Nephron (organoid): ENCODE results near the gene PZP.
"Not testable (repeated sequence)": the region's sequence is repeated elsewhere in the genome, so short reads cannot be mapped to it uniquely, and the experiment has no call there.

Source experiments
- H3K27ac Mint-ChIP-seq, 3 experiments: 2 replicates each; pipeline ENCODE4 v1.8.0; 2020; ENCODE audit warnings: mixed read lengths in 3 of 3, mild to moderate bottlenecking in 2 of 3, moderate library complexity in 1 of 3
- H3K27me3 Mint-ChIP-seq: 2 replicates; pipeline ENCODE4 v1.8.0; 2021; ENCODE audit warnings: low read depth, mild to moderate bottlenecking, moderate library complexity, mixed read lengths
- H3K36me3 Mint-ChIP-seq: 2 replicates; pipeline ENCODE4 v1.8.0; 2020; ENCODE audit warnings: low read depth, mixed read lengths
- H3K4me1 Mint-ChIP-seq: 2 replicates; pipeline ENCODE4 v1.8.0; 2020; ENCODE audit warnings: mixed read lengths
- H3K4me3 Mint-ChIP-seq, 3 experiments: 2 replicates each; pipeline ENCODE4 v1.8.0; 2020; ENCODE audit warnings: mild to moderate bottlenecking in 3 of 3, mixed read lengths in 3 of 3, moderate library complexity in 2 of 3
- H3K9me3 Mint-ChIP-seq: 2 replicates; pipeline ENCODE4 v1.8.0; 2020; ENCODE audit warnings: mixed read lengths
- CTCF ChIP-seq, 3 experiments: fragments of 200-600 bp; sonication (generic); IDR thresholded peaks; one replicate each; pipeline ENCODE4 v1.5.0; 2021; ENCODE audit warnings: antibody characterized with exemption in 3 of 3; ENCODE audit not compliant: unreplicated experiment in 3 of 3

Gene PZP

GRCh38 chr12:9237286-9237685 lies 29.1 kb upstream of the PZP start:
- Mint-ChIP-seq H3K4me1 (no peaks in the 10 kb centered on the region), H3K27ac (no peak overlapping the region), H3K4me3 (no peak overlapping the region), H3K27me3 (peaks cover 5% of the 10 kb centered on the region), H3K9me3 (no peaks in the 10 kb centered on the region), H3K36me3 (no peaks in the 10 kb centered on the region)
- no peak for TF ChIP-seq CTCF (IDR thresholded peaks at IDR 0.05; ENCODE audit: unreplicated experiment in 3 of 3)

- no peak overlapping the region for H3K27ac Mint-ChIP-seq
- H3K36me3 Mint-ChIP-seq, result no peaks in the 10 kb centered on the region
- no peaks in the 10 kb centered on the region for H3K9me3 Mint-ChIP-seq
- H3K4me1 Mint-ChIP-seq, result no peaks in the 10 kb centered on the region
- no peak for TF ChIP-seq CTCF (IDR thresholded peaks at IDR 0.05; ENCODE audit: unreplicated experiment in 3 of 3)
- peaks cover 7% of the 10 kb centered on the region for H3K27me3 Mint-ChIP-seq
- H3K4me3 Mint-ChIP-seq, result no peak overlapping the region
Measured at GRCh38 chr12:9235519-9235918, 27.3 kb upstream of the PZP start.

GRCh38 chr12:9227950-9228349 lies 19.8 kb upstream of the PZP start:
- TF ChIP-seq CTCF (IDR thresholded peaks at IDR 0.05; ENCODE audit: unreplicated experiment in 3 of 3), result no peak
- Mint-ChIP-seq H3K4me3 (no peak overlapping the region), H3K36me3 (no peaks in the 10 kb centered on the region), H3K9me3 (peaks cover 9% of the 10 kb centered on the region), H3K27me3 (peaks cover 8% of the 10 kb centered on the region), H3K27ac (no peak overlapping the region), H3K4me1 (no peaks in the 10 kb centered on the region)

- no peak overlapping the region for H3K27ac Mint-ChIP-seq
- peaks cover 5% of the 10 kb centered on the region for H3K27me3 Mint-ChIP-seq
- H3K4me3 Mint-ChIP-seq, result no peak overlapping the region
- H3K4me1 Mint-ChIP-seq, result no peaks in the 10 kb centered on the region
- no peaks in the 10 kb centered on the region for H3K36me3 Mint-ChIP-seq
- TF ChIP-seq CTCF (IDR thresholded peaks at IDR 0.05; ENCODE audit: unreplicated experiment in 3 of 3), result no peak
- peaks cover 11% of the 10 kb centered on the region for H3K9me3 Mint-ChIP-seq
Measured at GRCh38 chr12:9223830-9224229, 15.6 kb upstream of the PZP start.

GRCh38 chr12:9221483-9221882 lies 13.3 kb upstream of the PZP start:
- Mint-ChIP-seq H3K27ac (no peak overlapping the region), H3K36me3 (no peaks in the 10 kb centered on the region), H3K4me3 (no peak overlapping the region), H3K27me3 (no peaks in the 10 kb centered on the region), H3K4me1 (no peaks in the 10 kb centered on the region), H3K9me3 (peaks cover 8% of the 10 kb centered on the region)
- no peak for TF ChIP-seq CTCF (IDR thresholded peaks at IDR 0.05; ENCODE audit: unreplicated experiment in 3 of 3)

- not testable (repeated sequence) for H3K36me3 Mint-ChIP-seq, H3K9me3 Mint-ChIP-seq, H3K27ac Mint-ChIP-seq, H3K27me3 Mint-ChIP-seq, H3K4me3 Mint-ChIP-seq, H3K4me1 Mint-ChIP-seq
Measured at GRCh38 chr12:9221011-9221410, 12.8 kb upstream of the PZP start.

GRCh38 chr12:9214534-9214933 lies 6.3 kb upstream of the PZP start:
- Mint-ChIP-seq H3K4me1 (no peaks in the 10 kb centered on the region), H3K27ac (no peak overlapping the region), H3K9me3 (peaks cover 2% of the 10 kb centered on the region), H3K4me3 (no peak overlapping the region), H3K36me3 (no peaks in the 10 kb centered on the region), H3K27me3 (no peaks in the 10 kb centered on the region)
- TF ChIP-seq CTCF (IDR thresholded peaks at IDR 0.05; ENCODE audit: unreplicated experiment in 3 of 3), result no peak
